ENCODE measurements around the gene LHFPL2. TPM values are rescaled to one million over a fixed set of nuclear protein-coding genes. Genes with fewer than 3 reads are reported as not detected.
"Not testable (repeated sequence)": the region's sequence is repeated elsewhere in the genome, so short reads cannot be mapped to it uniquely, and the experiment has no call there.

The LHFPL2 gene
- total and polyA plus RNA-seq, 9 of the 15 experiments (the other 6 are each of a cell fraction or from before 2014, with no cell fraction given) = 1.0 to 6.6 (median 4.6) TPM

GRCh38 chr5:78675956-78676730, 27.6 kb upstream of the LHFPL2 start:
- H2AFZ ChIP-seq (ENCODE audit: low read depth, low read length) = peak overlapping the region; percentile 57; the same call in 1 of the 2 replicates
- peaks cover 3 to 51% of the 10 kb centered on the region in 2 experiments; a peak in 4 of 5 replicates for H3K4me1 ChIP-seq (replicated peaks in 1 of 2; ENCODE audit: control insufficient read depth in 2 of 2, insufficient read depth in 2 of 2, low read length in 2 of 2)
- no TSS peak for BruUV-seq (replicated peaks)
- H3K27ac ChIP-seq (ENCODE audit: extremely low read depth, low read depth, low read length) = no peak overlapping the region
- CTCF ChIA-PET (ENCODE audit: low intra/inter-chr PET ratio) = no interaction called here
- no peak for FAIRE-seq
- no peak overlapping the region for H3K9ac ChIP-seq (ENCODE audit: insufficient read depth in 1 of 2, low read depth in 2 of 2, low read length in 2 of 2)
- no peak for TF ChIP-seq NFYB (IDR thresholded peaks at IDR 0.05; ENCODE audit: extremely low read depth, insufficient read length)
- TF ChIP-seq SMAD4 (CRISPR knock-in tag; conservative IDR thresholded peaks at IDR 0.05) = 0 out of 2 replicates have a peak, but pooled peaks have one; percentile 20
- TF ChIP-seq ZNF589 (CRISPR knock-in tag; IDR thresholded peaks at IDR 0.05; ENCODE audit: low read depth) = 0 out of 2 replicates have a peak, but pooled peaks have one; percentile 30
- TF ChIP-seq U2AF1 (optimal IDR thresholded peaks at IDR 0.05; ENCODE audit: low read depth, low read length) = no peak
- TF ChIP-seq NR2C2 (CRISPR knock-in tag; IDR thresholded peaks at IDR 0.05) = no peak
- peak; percentile 10; the same call in 1 of the 2 replicates for TF ChIP-seq NR2C2 (tag; IDR thresholded peaks at IDR 0.05)
- no peaks in the 10 kb centered on the region for H3K36me3 ChIP-seq (ENCODE audit: control insufficient read depth, insufficient read depth, low read length)
- no peak overlapping the region for H3K4me2 ChIP-seq (ENCODE audit: insufficient read depth, low read length)
- 44% methylated on average over 6 of the region's 6 CpGs for WGBS (ENCODE audit: insufficient coverage, low coverage, missing lambda C conversion rate)
- H4K20me1 ChIP-seq (replicated peaks; ENCODE audit: control insufficient read depth, insufficient read depth, low read length) = no peaks in the 10 kb centered on the region
- H3K9me1 ChIP-seq (ENCODE audit: control insufficient read depth, insufficient read depth, low read length) = no peaks in the 10 kb centered on the region
- POLR2A ChIA-PET = interaction anchor here (1.5 kb wide), 1 partner anchor 17 kb away, joined by 4 read pairs; no protein-coding TSS in a partner anchor
- in situ Hi-C loops (cut with MboI) (no loop called here), intact Hi-C loops (cut with micrococcal nuclease) (no loop called here)
- H3K4me3 ChIP-seq = no peak overlapping the region
- no peak for ATAC-seq
- H3K9me3 ChIP-seq (replicated peaks; ENCODE audit: control insufficient read depth, insufficient read depth, low read depth, low read length) = no peaks in the 10 kb centered on the region
- DNase-seq (ENCODE audit: extremely low read depth in 1 of 4, low spot score in 3 of 4) = no peak
- no peaks in the 10 kb centered on the region for H3K27me3 ChIP-seq (ENCODE audit: control insufficient read depth in 2 of 2, insufficient read depth in 2 of 2, low read length in 2 of 2)
- H3K79me2 ChIP-seq (ENCODE audit: control insufficient read depth, insufficient read depth, low read length) = no peaks in the 10 kb centered on the region

- H3K27ac ChIP-seq (ENCODE audit: extremely low read depth, low read depth, low read length); H3K79me2 ChIP-seq (ENCODE audit: control insufficient read depth, insufficient read depth, low read length); H2AFZ ChIP-seq (ENCODE audit: low read depth, low read length); intact Hi-C loops (cut with micrococcal nuclease); POLR2A ChIA-PET; H3K9ac ChIP-seq (ENCODE audit: insufficient read depth in 1 of 2, low read depth in 2 of 2, low read length in 2 of 2); H3K27me3 ChIP-seq (ENCODE audit: control insufficient read depth in 2 of 2, insufficient read depth in 2 of 2, low read length in 2 of 2); H3K9me3 ChIP-seq (replicated peaks; ENCODE audit: control insufficient read depth, insufficient read depth, low read depth, low read length); DNase-seq (ENCODE audit: extremely low read depth in 1 of 4, low spot score in 3 of 4); CTCF ChIA-PET (ENCODE audit: low intra/inter-chr PET ratio); H4K20me1 ChIP-seq (replicated peaks; ENCODE audit: control insufficient read depth, insufficient read depth, low read length); BruUV-seq (replicated peaks); H3K9me1 ChIP-seq (ENCODE audit: control insufficient read depth, insufficient read depth, low read length); H3K36me3 ChIP-seq (ENCODE audit: control insufficient read depth, insufficient read depth, low read length); H3K4me2 ChIP-seq (ENCODE audit: insufficient read depth, low read length); H3K4me3 ChIP-seq; in situ Hi-C loops (cut with MboI); FAIRE-seq; ATAC-seq: not testable (repeated sequence)
- H3K4me1 ChIP-seq (replicated peaks in 1 of 2; ENCODE audit: control insufficient read depth in 2 of 2, insufficient read depth in 2 of 2, low read length in 2 of 2) = peaks cover 3 to 46% of the 10 kb centered on the region in 2 experiments; a peak in 4 of 5 replicates
These were observed 25.3 kb upstream of the LHFPL2 start for GRCh38 chr5:78673827-78674226.

Measured in K562 (cell line).